Endodermal cell (in vitro differentiated cells): ENCODE measurements around the gene CDKN1C. TPM values are rescaled to one million over a fixed set of nuclear protein-coding genes. Genes with fewer than 3 reads are reported as not detected.

ENCODE experiments used
- DNase-seq: peaks from one replicate; pipeline ENCODE4 v3.0.0-alpha.2; 2017
- H3K27ac ChIP-seq: 2 replicates; pipeline ENCODE4 v1.5.1; 2013; ENCODE audit warnings: mild to moderate bottlenecking, low read depth, low read length, moderate library complexity
- H3K27me3 ChIP-seq: 2 replicates; pipeline ENCODE4 v1.6.1; 2013; ENCODE audit warnings: mild to moderate bottlenecking, low read length, moderate library complexity; ENCODE audit not compliant: insufficient read depth, control insufficient read depth, poor library complexity, severe bottlenecking
- H3K36me3 ChIP-seq: 2 replicates; pipeline ENCODE4 v1.7.0; 2013; ENCODE audit warnings: mild to moderate bottlenecking, low read length, moderate library complexity; ENCODE audit not compliant: control insufficient read depth, insufficient read depth
- H3K4me1 ChIP-seq: one replicate; pipeline ENCODE4 v1.7.0; 2013; ENCODE audit warnings: low read length; ENCODE audit not compliant: control insufficient read depth, insufficient read depth
- H3K4me3 ChIP-seq: 2 replicates; pipeline ENCODE4 v1.5.1; 2013; ENCODE audit warnings: mild to moderate bottlenecking, low read length, moderate library complexity
- H3K9ac ChIP-seq: 2 replicates; pipeline ENCODE4 v1.6.1; 2013; ENCODE audit warnings: mild to moderate bottlenecking, low read length, moderate library complexity; ENCODE audit not compliant: poor library complexity, severe bottlenecking; ENCODE audit errors: extremely low read depth
- H3K9me3 ChIP-seq: 2 replicates; pipeline ENCODE4 v1.6.1; 2013; ENCODE audit warnings: mild to moderate bottlenecking, low read length, moderate library complexity; ENCODE audit not compliant: control insufficient read depth
- H3K27ac Mint-ChIP-seq: 2 replicates; pipeline ENCODE4 v1.8.0; 2020; ENCODE audit warnings: mixed read lengths
- H3K27me3 Mint-ChIP-seq: 2 replicates; pipeline ENCODE4 v1.8.0; 2021; ENCODE audit warnings: mild to moderate bottlenecking, mixed read lengths; ENCODE audit not compliant: insufficient read depth
- H3K36me3 Mint-ChIP-seq: 2 replicates; pipeline ENCODE4 v1.8.0; 2020; ENCODE audit warnings: low read depth, mixed read lengths
- H3K4me1 Mint-ChIP-seq: 2 replicates; pipeline ENCODE4 v1.8.0; 2020; ENCODE audit warnings: mixed read lengths
- H3K4me3 Mint-ChIP-seq: 2 replicates; pipeline ENCODE4 v1.8.0; 2020; ENCODE audit warnings: mild to moderate bottlenecking, moderate library complexity, mixed read lengths
- H3K9me3 Mint-ChIP-seq: 2 replicates; pipeline ENCODE4 v1.8.0; 2020; ENCODE audit warnings: mild to moderate bottlenecking, mixed read lengths
- WGBS, 2 experiments: methylation state at CpG; one replicate each; pipeline versions ENCODE4 v1.1.5 to v1.1.7; 2013; ENCODE audit warnings: missing lambda C conversion rate in 2 of 2, mixed read lengths in 1 of 2; ENCODE audit not compliant: insufficient coverage in 1 of 2, insufficient read length in 1 of 2; 5-methylcytosine and 5-hydroxymethylcytosine counted together
- total RNA-seq, 2 donors: library from RNA; stranded (reverse); fragmentation: NEBNext Ultra II Directional in 1 of 2; extraction: Animal tissue kit (Norgen Biotek cat#: 25700) in 1 of 2; gene quantifications; 2 replicates in 1 of 2; 3 replicates in 1 of 2; pipeline ENCODE4 v1.2.1, GENCODE V29; 2021
- TF ChIP-seq, protein P1 (sequence below): fragments of 200-600 bp; sonication (generic); conservative IDR thresholded peaks from 2 replicates; pipeline ENCODE4 v1.5.0; 2021; ENCODE audit warnings: antibody characterized with exemption, mild to moderate bottlenecking

CDKN1C gene
- total RNA-seq, 2 donors from 2014 or later: 37.6 to 60.9 TPM

GRCh38 chr11:2869134-2869526 is 16.4 kb downstream of the CDKN1C start:
- 16 to 17% methylated on average over 12 to 37 of the region's 37 CpGs for WGBS, 2 experiments
- H3K4me1 ChIP-seq: no peaks in the 10 kb centered on the region
- H3K9ac ChIP-seq: no peak overlapping the region
- no peak overlapping the region for H3K4me3 ChIP-seq
- Mint-ChIP-seq H3K9me3 (peaks cover 10% of the 10 kb centered on the region), H3K4me1 (no peaks in the 10 kb centered on the region), H3K36me3 (no peaks in the 10 kb centered on the region), H3K4me3 (no peak overlapping the region), H3K27me3 (peaks cover 80% of the 10 kb centered on the region), H3K27ac (no peak overlapping the region)
- H3K27me3 ChIP-seq: peaks cover 82% of the 10 kb centered on the region
- H3K9me3 ChIP-seq: peaks cover 6% of the 10 kb centered on the region
- no peaks in the 10 kb centered on the region for H3K36me3 ChIP-seq
- peak overlapping the region; percentile 95 for H3K27ac ChIP-seq
- no peak for DNase-seq
- TF ChIP-seq, protein P1, sequence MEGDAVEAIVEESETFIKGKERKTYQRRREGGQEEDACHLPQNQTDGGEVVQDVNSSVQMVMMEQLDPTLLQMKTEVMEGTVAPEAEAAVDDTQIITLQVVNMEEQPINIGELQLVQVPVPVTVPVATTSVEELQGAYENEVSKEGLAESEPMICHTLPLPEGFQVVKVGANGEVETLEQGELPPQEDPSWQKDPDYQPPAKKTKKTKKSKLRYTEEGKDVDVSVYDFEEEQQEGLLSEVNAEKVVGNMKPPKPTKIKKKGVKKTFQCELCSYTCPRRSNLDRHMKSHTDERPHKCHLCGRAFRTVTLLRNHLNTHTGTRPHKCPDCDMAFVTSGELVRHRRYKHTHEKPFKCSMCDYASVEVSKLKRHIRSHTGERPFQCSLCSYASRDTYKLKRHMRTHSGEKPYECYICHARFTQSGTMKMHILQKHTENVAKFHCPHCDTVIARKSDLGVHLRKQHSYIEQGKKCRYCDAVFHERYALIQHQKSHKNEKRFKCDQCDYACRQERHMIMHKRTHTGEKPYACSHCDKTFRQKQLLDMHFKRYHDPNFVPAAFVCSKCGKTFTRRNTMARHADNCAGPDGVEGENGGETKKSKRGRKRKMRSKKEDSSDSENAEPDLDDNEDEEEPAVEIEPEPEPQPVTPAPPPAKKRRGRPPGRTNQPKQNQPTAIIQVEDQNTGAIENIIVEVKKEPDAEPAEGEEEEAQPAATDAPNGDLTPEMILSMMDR: no peak

- Mint-ChIP-seq H3K27me3 (peaks cover 80% of the 10 kb centered on the region), H3K27ac (no peak overlapping the region), H3K4me3 (no peak overlapping the region), H3K4me1 (no peaks in the 10 kb centered on the region), H3K36me3 (no peaks in the 10 kb centered on the region), H3K9me3 (peaks cover 10% of the 10 kb centered on the region)
- Histone ChIP-seq H3K27ac (peak overlapping the region; percentile 95), H3K4me1 (no peaks in the 10 kb centered on the region), H3K27me3 (peaks cover 83% of the 10 kb centered on the region), H3K4me3 (no peak overlapping the region), H3K9me3 (peaks cover 6% of the 10 kb centered on the region), H3K9ac (no peak overlapping the region), H3K36me3 (no peaks in the 10 kb centered on the region)
- 15 to 21% methylated on average over 4 to 16 of the region's 16 CpGs for WGBS, 2 experiments
- TF ChIP-seq, protein P1: no peak
- no peak for DNase-seq
Measured at GRCh38 chr11:2868506-2869133, 17.0 kb downstream of the CDKN1C start.

DNA sequence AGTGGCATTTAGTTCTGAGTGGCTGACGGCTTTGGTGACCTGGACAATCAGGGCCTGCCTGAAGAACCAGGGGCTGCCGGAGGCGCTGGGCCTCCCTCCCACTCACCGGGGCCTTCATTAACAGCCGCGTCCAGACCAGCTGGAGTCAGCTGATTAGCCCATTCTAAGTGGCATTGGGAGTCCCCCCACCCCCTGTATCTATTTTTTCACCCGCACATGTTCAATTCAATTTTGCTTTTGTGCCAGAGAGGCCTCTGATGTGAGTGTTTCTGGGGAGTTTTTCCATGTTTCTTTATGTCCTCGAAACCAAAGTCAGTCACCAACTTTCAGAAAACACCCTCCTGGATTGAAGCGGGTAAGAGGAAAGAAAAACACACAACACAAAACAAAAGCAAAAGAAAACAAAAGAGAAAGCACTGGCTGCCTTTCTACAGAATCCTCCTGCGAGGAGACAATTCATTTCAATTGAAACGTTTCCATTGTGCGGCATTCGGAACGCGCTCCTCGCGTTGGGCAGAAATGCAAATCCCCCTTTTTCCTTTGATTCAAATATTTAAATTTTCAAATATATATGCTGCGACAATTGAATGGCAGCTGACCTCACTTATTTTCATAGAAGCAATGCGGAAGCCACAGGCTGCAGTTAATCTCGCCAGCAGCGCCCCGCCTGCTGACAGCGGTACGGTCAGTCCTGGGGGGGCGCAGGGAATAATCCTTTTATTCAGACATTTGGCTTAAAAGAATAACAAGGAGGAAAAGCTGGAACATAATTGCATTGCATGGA is 17.7 kb downstream of the CDKN1C start:
- Mint-ChIP-seq H3K27ac (no peak overlapping the region), H3K27me3 (peaks cover 81% of the 10 kb centered on the region), H3K9me3 (peaks cover 10% of the 10 kb centered on the region), H3K4me3 (no peak overlapping the region), H3K4me1 (no peaks in the 10 kb centered on the region), H3K36me3 (no peaks in the 10 kb centered on the region)
- no peak overlapping the region for H3K4me3 ChIP-seq
- no peaks in the 10 kb centered on the region for H3K36me3 ChIP-seq
- H3K27ac ChIP-seq: peak overlapping the region; percentile 95
- H3K4me1 ChIP-seq: no peaks in the 10 kb centered on the region
- peaks cover 90% of the 10 kb centered on the region for H3K27me3 ChIP-seq
- TF ChIP-seq, protein P1: no peak
- no peak overlapping the region for H3K9ac ChIP-seq
- WGBS, 2 experiments: 16 to 33% methylated on average over 13 to 25 of the region's 25 CpGs
- H3K9me3 ChIP-seq: peaks cover 6% of the 10 kb centered on the region
- no peak for DNase-seq
